K562 (cell line): ENCODE measurements around the gene CNNM4. TPM values are rescaled to one million over a fixed set of nuclear protein-coding genes. Genes with fewer than 3 reads are reported as not detected.

Experiments
- ATAC-seq: fragments of 200-7000 bp; cut with Tn5 transposase; 3 replicates; pipeline ENCODE4 v1.9.1; 2020; ENCODE audit warnings: moderate library complexity
- BruUV-seq: library from RNA; stranded (reverse); fragments of 400-500 nt; replicated peaks from 2 replicates; lab custom pipeline; 2021; lab: Mats Ljungman, UMichigan
- CTCF ChIA-PET: fragments of 300-600 bp; formaldehyde crosslinking; extraction: SDS; loops from one replicate; lab custom pipeline; 2021; ENCODE audit warnings: low intra/inter-chr PET ratio; lab: Yijun Ruan, JAX
- POLR2A ChIA-PET: fragments of 300-600, 350-650 bp; sonication (Branson Sonifier 250); formaldehyde crosslinking; extraction: SDS; loops from one replicate; lab custom pipeline; 2021; ENCODE audit warnings: antibody characterized with exemption, inconsistent platforms; lab: Yijun Ruan, JAX
- DNase-seq, 4 experiments: peaks; one replicate each; pipeline versions ENCODE4 v3.0.0 to v3.0.0-alpha.2; 2011 to 2018; ENCODE audit warnings: low spot score in 3 of 4, mixed read lengths in 3 of 4; ENCODE audit errors: extremely low read depth in 1 of 4
- FAIRE-seq: peaks from 2 replicates; lab custom pipeline; 2011; peaks lifted over from hg19 to GRCh38; lab: Jason Lieb, UNC
- H2AFZ ChIP-seq: 2 replicates; pipeline ENCODE4 v1.6.0; 2011; ENCODE audit warnings: low read depth, low read length, control low read depth, inconsistent platforms
- H3K27ac ChIP-seq: fragments of 200-600 bp; 3 replicates; pipeline ENCODE4 v1.8.0; 2011; ENCODE audit warnings: low read depth, mild to moderate bottlenecking, control low read depth, inconsistent platforms, low read length, moderate library complexity, mixed read lengths; ENCODE audit errors: extremely low read depth
- H3K27me3 ChIP-seq, 2 experiments: fragments of 300-600 bp in 1 of 2; 2 replicates in 1 of 2; 3 replicates in 1 of 2; pipeline versions ENCODE4 v1.6.0 to v1.8.0; 2011; ENCODE audit warnings: inconsistent platforms in 2 of 2, low read length in 2 of 2, mild to moderate bottlenecking in 1 of 2, mixed read lengths in 1 of 2, moderate library complexity in 1 of 2; ENCODE audit not compliant: control insufficient read depth in 2 of 2, insufficient read depth in 2 of 2
- H3K36me3 ChIP-seq: fragments of 300-600 bp; 3 replicates; pipeline ENCODE4 v1.8.0; 2011; ENCODE audit warnings: mild to moderate bottlenecking, low read length, inconsistent platforms; ENCODE audit not compliant: control insufficient read depth, insufficient read depth
- H3K4me1 ChIP-seq, 2 experiments: fragments of 200-600 bp in 1 of 2; replicated peaks in 1 of 2; 2 replicates in 1 of 2; 3 replicates in 1 of 2; pipeline versions ENCODE4 v1.5.1 to v1.8.0; 2011; ENCODE audit warnings: inconsistent platforms in 2 of 2, low read length in 2 of 2, mild to moderate bottlenecking in 1 of 2, mixed read lengths in 1 of 2, moderate library complexity in 1 of 2; ENCODE audit not compliant: control insufficient read depth in 2 of 2, insufficient read depth in 2 of 2
- H3K4me2 ChIP-seq: 2 replicates; pipeline ENCODE4 v1.6.1; 2011; ENCODE audit warnings: low read length, control low read depth, inconsistent platforms, mixed read lengths; ENCODE audit not compliant: insufficient read depth
- H3K4me3 ChIP-seq: fragments of 200-600 bp; sonication (generic), shearing (Covaris generic); 2 replicates; pipeline ENCODE4 v1.5.1; 2016; ENCODE audit warnings: control low read depth, inconsistent platforms
- H3K79me2 ChIP-seq: fragments of 200-600 bp; 3 replicates; pipeline ENCODE4 v1.8.0; 2011; ENCODE audit warnings: low read length, inconsistent platforms; ENCODE audit not compliant: control insufficient read depth, insufficient read depth
- H3K9ac ChIP-seq, 2 experiments: 2 replicates each; pipeline versions ENCODE4 v1.6.0 to v1.6.1; 2011; ENCODE audit warnings: low read depth in 2 of 2, low read length in 2 of 2, control low read depth in 1 of 2, inconsistent platforms in 1 of 2, mild to moderate bottlenecking in 1 of 2, mixed read lengths in 1 of 2; ENCODE audit not compliant: insufficient read depth in 1 of 2
- H3K9me1 ChIP-seq: one replicate; pipeline ENCODE4 v1.6.0; 2011; ENCODE audit warnings: inconsistent platforms, mild to moderate bottlenecking, low read length, moderate library complexity; ENCODE audit not compliant: control insufficient read depth, insufficient read depth
- H3K9me3 ChIP-seq: replicated peaks from 2 replicates; pipeline ENCODE4 v1.5.1; 2011; ENCODE audit warnings: low read depth, low read length, inconsistent platforms; ENCODE audit not compliant: control insufficient read depth, insufficient read depth
- H4K20me1 ChIP-seq: replicated peaks from 2 replicates; pipeline ENCODE4 v1.6.1; 2011; ENCODE audit warnings: low read length, inconsistent platforms, mixed read lengths; ENCODE audit not compliant: control insufficient read depth, insufficient read depth
- SRF ChIP-seq, 2 experiments: fragments of 250-450, 450-650 bp in 1 of 2; sonication (Bioruptor Pico) in 1 of 2; sonication (generic) in 1 of 2; formaldehyde crosslinking; IDR thresholded peaks; 2 replicates each; pipeline versions ENCODE4 v1.5.0 to v1.5.1; 2020 to 2022; ENCODE audit warnings: mild to moderate bottlenecking in 1 of 2, missing genetic modification reagents in 1 of 2
- ZNF282 ChIP-seq: sonication (generic); formaldehyde crosslinking; IDR thresholded peaks from 2 replicates; pipeline ENCODE4 v1.8.1; 2023; ENCODE audit warnings: missing genetic modification reagents
- WGBS: fragments of 100-300 bp; shearing (Covaris generic); methylation state at CpG from one replicate; pipeline ENCODE4 v1.1.6; 2016; ENCODE audit warnings: low coverage, mixed read lengths; ENCODE audit not compliant: insufficient coverage; ENCODE audit errors: missing lambda C conversion rate; 5-methylcytosine and 5-hydroxymethylcytosine counted together
- in situ Hi-C: fragments of 300-500 bp; cut with MboI; formaldehyde crosslinking; loops from 4 replicates; pipeline ENCODE4 v1.15.0; 2018; ENCODE audit warnings: inconsistent platforms, mixed read lengths
- intact Hi-C: fragments of 100-400 bp; cut with micrococcal nuclease; formaldehyde crosslinking; loops from 2 replicates; pipeline ENCODE4 v1.14.2; 2022
- polyA plus RNA-seq, 8 experiments: library from polyadenylated mRNA; depleted of rRNA in 4 of 8; stranded (reverse) in 5 of 8; unstranded in 3 of 8; fragments of >200 nt; fragmentation: Nextera tagmentation in 2 of 8; fragmentation: Illumina TruSeq in 1 of 8; extraction: Ambion mirVana in 2 of 8; extraction: Trizol in 1 of 8; gene quantifications; 2 replicates each; pipeline versions ENCODE4 v1.2.1 to v1.2.3, GENCODE V29; 2011 to 2014; ENCODE audit warnings: inconsistent platforms in 1 of 8, missing spikeins in 1 of 8
- total RNA-seq, 7 experiments: library from RNA; depleted of rRNA in 6 of 7; stranded (reverse); fragments of >200 nt in 6 of 7; fragmentation: Illumina TruSeq in 2 of 7; extraction: Trizol in 2 of 7; gene quantifications; 2 replicates each; pipeline versions ENCODE4 v1.2.1 to v1.2.3, GENCODE V29; 2011 to 2021; ENCODE audit warnings: low replicate concordance in 1 of 7
- TF ChIP-seq, protein P1 (sequence below): sonication (generic); formaldehyde crosslinking; IDR thresholded peaks from 2 replicates; pipeline ENCODE4 v1.8.0; 2022; ENCODE audit warnings: mild to moderate bottlenecking, missing genetic modification reagents
- TF ChIP-seq, protein P2 (sequence below): fragments of 200-800 bp; sonication (Bioruptor generic); IDR thresholded peaks from 2 replicates; pipeline ENCODE4 v1.6.1; 2017; ENCODE audit warnings: missing genetic modification characterization, missing compliant biosample characterization
- TF ChIP-seq, protein P3 (sequence below): IDR thresholded peaks from 2 replicates; pipeline ENCODE4 v1.6.1; 2011; ENCODE audit warnings: borderline replicate concordance, low read depth, mild to moderate bottlenecking, moderate library complexity, low read length; ENCODE audit not compliant: insufficient read depth, poor library complexity, severe bottlenecking
- TF ChIP-seq, protein P4 (sequence below): fragments of 250-450 bp; sonication (Bioruptor Pico); IDR thresholded peaks from 2 replicates; pipeline ENCODE4 v1.4.0; 2020; ENCODE audit warnings: borderline replicate concordance

CNNM4 gene
- total and polyA plus RNA-seq, 9 of the 15 experiments (the other 6 are each of a cell fraction or from before 2014, with no cell fraction given), result 0.96 to 6.3 (median 2.8) TPM

DNA sequence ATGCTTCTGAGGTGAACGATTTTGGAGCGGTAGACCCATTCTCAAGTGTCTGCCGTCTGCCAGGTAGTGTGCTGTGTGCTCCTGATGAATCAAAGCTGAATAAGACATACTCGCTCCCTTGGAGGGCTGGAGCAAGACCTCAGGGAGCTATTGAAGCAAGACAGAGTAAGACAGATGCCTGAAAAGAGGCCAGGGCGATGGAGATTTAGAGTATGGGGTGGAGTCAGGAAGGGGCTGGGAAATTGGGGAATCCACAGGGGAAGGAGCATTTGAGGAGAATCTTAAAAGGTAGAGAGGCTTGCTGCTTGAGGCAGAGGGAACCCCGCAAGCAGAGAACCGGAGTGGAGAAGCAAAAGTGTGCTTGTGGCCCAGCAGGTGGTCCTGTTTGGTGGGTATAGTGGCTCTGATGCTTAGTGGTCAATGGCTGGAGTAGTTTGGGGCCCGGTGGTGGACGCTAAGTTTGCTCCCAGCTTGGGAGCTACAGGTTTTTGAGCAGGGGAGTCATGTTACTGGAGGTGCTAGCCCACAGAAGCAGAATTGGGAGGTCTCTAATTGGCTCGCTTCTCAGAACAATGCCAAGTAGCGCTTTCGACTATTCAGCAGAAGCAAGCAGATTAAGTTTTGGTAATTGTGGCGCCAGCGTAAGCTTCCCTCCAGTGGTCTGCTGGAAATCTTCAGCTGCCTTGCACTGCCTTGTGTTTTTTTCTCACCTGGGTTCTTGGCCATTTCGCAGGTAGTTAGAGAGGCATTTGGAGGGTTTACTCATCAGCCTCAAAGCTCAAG lies 2.0 kb downstream of the CNNM4 start (continued):
- TF ChIP-seq, protein P1, sequence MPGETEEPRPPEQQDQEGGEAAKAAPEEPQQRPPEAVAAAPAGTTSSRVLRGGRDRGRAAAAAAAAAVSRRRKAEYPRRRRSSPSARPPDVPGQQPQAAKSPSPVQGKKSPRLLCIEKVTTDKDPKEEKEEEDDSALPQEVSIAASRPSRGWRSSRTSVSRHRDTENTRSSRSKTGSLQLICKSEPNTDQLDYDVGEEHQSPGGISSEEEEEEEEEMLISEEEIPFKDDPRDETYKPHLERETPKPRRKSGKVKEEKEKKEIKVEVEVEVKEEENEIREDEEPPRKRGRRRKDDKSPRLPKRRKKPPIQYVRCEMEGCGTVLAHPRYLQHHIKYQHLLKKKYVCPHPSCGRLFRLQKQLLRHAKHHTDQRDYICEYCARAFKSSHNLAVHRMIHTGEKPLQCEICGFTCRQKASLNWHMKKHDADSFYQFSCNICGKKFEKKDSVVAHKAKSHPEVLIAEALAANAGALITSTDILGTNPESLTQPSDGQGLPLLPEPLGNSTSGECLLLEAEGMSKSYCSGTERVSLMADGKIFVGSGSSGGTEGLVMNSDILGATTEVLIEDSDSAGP (CRISPR knock-in tag), result no peak

DNA sequence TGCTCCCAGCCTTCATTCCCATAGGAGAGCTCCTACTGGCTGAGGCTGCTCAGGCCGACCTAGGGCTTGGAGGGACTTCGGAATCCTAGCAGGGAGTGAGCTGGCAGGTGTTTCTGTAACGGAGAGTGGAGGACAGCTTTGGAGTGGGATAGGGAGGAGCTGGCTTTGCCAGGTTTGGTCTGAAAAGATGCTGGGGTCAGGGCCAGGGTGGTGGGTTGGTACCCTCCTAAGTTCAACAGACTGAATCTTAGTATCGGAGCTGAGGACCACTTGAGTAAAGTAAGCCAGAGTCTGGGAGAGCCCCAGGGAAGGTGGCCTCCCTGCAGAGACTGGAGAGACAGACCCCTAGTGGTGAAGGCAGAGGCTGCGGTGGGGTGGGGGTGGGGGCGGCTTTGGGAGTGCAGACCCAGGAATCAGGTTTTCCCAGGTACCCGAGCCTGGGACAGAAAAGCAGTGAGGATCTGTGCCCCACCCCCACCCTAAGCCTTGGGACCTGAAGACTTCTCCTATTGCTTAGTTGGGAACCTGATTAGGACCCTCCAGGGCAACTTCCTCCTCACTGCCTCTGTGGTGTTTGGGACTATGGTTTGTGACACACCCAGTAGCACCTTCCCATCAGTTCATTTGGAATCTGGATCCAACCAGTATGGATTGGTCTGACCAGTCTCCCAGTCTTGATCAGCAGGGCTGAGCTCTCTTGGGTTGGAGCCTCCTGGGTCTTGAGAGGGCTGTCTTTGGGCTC lies 3.0 kb downstream of the CNNM4 start:
- ATAC-seq, result peak; percentile 72
- Histone ChIP-seq H3K36me3 (no peaks in the 10 kb centered on the region), H3K9me3 (no peaks in the 10 kb centered on the region), H2AFZ (peak overlapping the region; percentile 79), H3K79me2 (peaks cover 35% of the 10 kb centered on the region), H3K9ac (peak overlapping the region; percentile 42 to 100), H3K4me1 (peaks cover 29 to 45% of the 10 kb centered on the region in 2 experiments), H3K27ac (peak overlapping the region; percentile 49; the same call in 2 of the 3 replicates), H3K4me3 (peak overlapping the region; percentile 54), H3K4me2 (peak overlapping the region; percentile 99), H4K20me1 (peaks cover 5% of the 10 kb centered on the region; the same call in 1 of the 2 replicates), H3K27me3 (no peaks in the 10 kb centered on the region; a peak in 1 of 5 replicates), H3K9me1 (peaks cover 7% of the 10 kb centered on the region)
- no TSS peak for BruUV-seq
- DNase-seq, result peak; percentile 67 to 75 (median 70)
- whole genome bisulfite sequencing, result 17% methylated on average over 6 of the region's 7 CpGs
- FAIRE-seq, result peak; percentile 44
- ChIA-PET CTCF (interaction anchor here (1.1 to 1.4 kb wide), 2 partner anchors 162 to 210 kb away, joined by 3 read pairs; no protein-coding TSS in a partner anchor), POLR2A (interaction anchor here (0.6 to 3.5 kb wide), 10 partner anchors 11 to 638 kb away, joined by 3 to 15 read pairs (median 3); no protein-coding TSS in a partner anchor)
- in situ Hi-C loops, result no loop called here
- intact Hi-C loops, result loop anchor here (5.0 kb wide), 3 partner anchors 54 to 211 kb away; partner anchors contain the start of genes CNNM3 and KANSL3
- TF ChIP-seq, protein P2, sequence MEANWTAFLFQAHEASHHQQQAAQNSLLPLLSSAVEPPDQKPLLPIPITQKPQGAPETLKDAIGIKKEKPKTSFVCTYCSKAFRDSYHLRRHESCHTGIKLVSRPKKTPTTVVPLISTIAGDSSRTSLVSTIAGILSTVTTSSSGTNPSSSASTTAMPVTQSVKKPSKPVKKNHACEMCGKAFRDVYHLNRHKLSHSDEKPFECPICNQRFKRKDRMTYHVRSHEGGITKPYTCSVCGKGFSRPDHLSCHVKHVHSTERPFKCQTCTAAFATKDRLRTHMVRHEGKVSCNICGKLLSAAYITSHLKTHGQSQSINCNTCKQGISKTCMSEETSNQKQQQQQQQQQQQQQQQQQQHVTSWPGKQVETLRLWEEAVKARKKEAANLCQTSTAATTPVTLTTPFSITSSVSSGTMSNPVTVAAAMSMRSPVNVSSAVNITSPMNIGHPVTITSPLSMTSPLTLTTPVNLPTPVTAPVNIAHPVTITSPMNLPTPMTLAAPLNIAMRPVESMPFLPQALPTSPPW (CRISPR knock-in tag), result peak; percentile 26
- no peak for TF ChIP-seq ZNF282
- TF ChIP-seq, protein P3, sequence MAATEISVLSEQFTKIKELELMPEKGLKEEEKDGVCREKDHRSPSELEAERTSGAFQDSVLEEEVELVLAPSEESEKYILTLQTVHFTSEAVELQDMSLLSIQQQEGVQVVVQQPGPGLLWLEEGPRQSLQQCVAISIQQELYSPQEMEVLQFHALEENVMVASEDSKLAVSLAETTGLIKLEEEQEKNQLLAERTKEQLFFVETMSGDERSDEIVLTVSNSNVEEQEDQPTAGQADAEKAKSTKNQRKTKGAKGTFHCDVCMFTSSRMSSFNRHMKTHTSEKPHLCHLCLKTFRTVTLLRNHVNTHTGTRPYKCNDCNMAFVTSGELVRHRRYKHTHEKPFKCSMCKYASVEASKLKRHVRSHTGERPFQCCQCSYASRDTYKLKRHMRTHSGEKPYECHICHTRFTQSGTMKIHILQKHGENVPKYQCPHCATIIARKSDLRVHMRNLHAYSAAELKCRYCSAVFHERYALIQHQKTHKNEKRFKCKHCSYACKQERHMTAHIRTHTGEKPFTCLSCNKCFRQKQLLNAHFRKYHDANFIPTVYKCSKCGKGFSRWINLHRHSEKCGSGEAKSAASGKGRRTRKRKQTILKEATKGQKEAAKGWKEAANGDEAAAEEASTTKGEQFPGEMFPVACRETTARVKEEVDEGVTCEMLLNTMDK, result peak; percentile 50
- 0 out of 4 replicates have a peak, but pooled peaks of 1 of the 2 experiments have one; percentile 8 for TF ChIP-seq SRF (CRISPR knock-in tag; IDR thresholded peaks at IDR 0.05)
- TF ChIP-seq, protein P4, sequence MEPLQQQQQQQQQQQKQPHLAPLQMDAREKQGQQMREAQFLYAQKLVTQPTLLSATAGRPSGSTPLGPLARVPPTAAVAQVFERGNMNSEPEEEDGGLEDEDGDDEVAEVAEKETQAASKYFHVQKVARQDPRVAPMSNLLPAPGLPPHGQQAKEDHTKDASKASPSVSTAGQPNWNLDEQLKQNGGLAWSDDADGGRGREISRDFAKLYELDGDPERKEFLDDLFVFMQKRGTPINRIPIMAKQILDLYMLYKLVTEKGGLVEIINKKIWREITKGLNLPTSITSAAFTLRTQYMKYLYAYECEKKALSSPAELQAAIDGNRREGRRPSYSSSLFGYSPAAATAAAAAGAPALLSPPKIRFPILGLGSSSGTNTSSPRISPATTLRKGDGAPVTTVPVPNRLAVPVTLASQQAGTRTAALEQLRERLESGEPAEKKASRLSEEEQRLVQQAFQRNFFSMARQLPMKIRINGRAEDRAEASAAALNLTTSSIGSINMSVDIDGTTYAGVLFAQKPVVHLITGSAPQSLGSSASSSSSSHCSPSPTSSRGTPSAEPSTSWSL (CRISPR knock-in tag), result no peak
